DND-41 (cell line): ENCODE data around the gene C5orf22.

Experiments used
- ATAC-seq: fragments of 200-7000 bp; cut with Tn5 transposase; 3 replicates; pipeline ENCODE4 v1.9.1; 2021; ENCODE audit warnings: low read depth; ENCODE audit not compliant: insufficient read depth
- DNase-seq: peaks from one replicate; pipeline ENCODE4 v3.0.0-alpha.2; 2020
- H2AFZ ChIP-seq: 2 replicates; pipeline ENCODE4 v1.6.0; 2012; ENCODE audit warnings: low read depth, low read length
- H3K27ac ChIP-seq: 2 replicates; pipeline ENCODE4 v1.5.1; 2012; ENCODE audit warnings: low read length, inconsistent platforms
- H3K27me3 ChIP-seq: fragments of 200-600 bp; sonication (generic); 2 replicates; pipeline ENCODE4 v1.6.0; 2012; ENCODE audit warnings: low read length, mild to moderate bottlenecking, inconsistent platforms; ENCODE audit not compliant: insufficient read depth, poor library complexity
- H3K36me3 ChIP-seq: 2 replicates; pipeline ENCODE4 v1.5.1; 2012; ENCODE audit warnings: low read length, inconsistent platforms; ENCODE audit not compliant: insufficient read depth
- H3K4me1 ChIP-seq: 2 replicates; pipeline ENCODE4 v1.5.1; 2012; ENCODE audit warnings: mild to moderate bottlenecking, low read length; ENCODE audit not compliant: insufficient read depth
- H3K4me2 ChIP-seq: 2 replicates; pipeline ENCODE4 v1.6.0; 2012; ENCODE audit warnings: mild to moderate bottlenecking, moderate library complexity, low read length, inconsistent platforms; ENCODE audit not compliant: insufficient read depth
- H3K4me3 ChIP-seq, 2 experiments: fragments of 200-600 bp in 1 of 2; shearing (Covaris generic) in 1 of 2; 2 replicates each; pipeline ENCODE4 v1.5.1; 2012 to 2016; ENCODE audit warnings: inconsistent platforms in 2 of 2, low read length in 2 of 2, mild to moderate bottlenecking in 2 of 2, low read depth in 1 of 2, moderate library complexity in 1 of 2
- H3K79me2 ChIP-seq: 2 replicates; pipeline ENCODE4 v1.6.0; 2012; ENCODE audit warnings: low read length, inconsistent platforms; ENCODE audit not compliant: insufficient read depth
- H3K9ac ChIP-seq: 2 replicates; pipeline ENCODE4 v1.6.0; 2012; ENCODE audit warnings: low read depth, mild to moderate bottlenecking, inconsistent platforms, low read length, moderate library complexity
- H3K9me3 ChIP-seq: 2 replicates; pipeline ENCODE4 v1.5.1; 2012; ENCODE audit warnings: low read length, moderate library complexity, mild to moderate bottlenecking, inconsistent platforms; ENCODE audit not compliant: insufficient read depth, severe bottlenecking
- H4K20me1 ChIP-seq: 2 replicates; pipeline ENCODE4 v1.6.0; 2012; ENCODE audit warnings: low read length; ENCODE audit not compliant: insufficient read depth
- CTCF ChIP-seq: IDR thresholded peaks from 2 replicates; pipeline ENCODE4 v1.5.1; 2012; ENCODE audit warnings: borderline replicate concordance, low read length, moderate library complexity, mild to moderate bottlenecking; ENCODE audit not compliant: poor library complexity, severe bottlenecking; ENCODE audit errors: extremely low read depth
- EZH2 ChIP-seq: IDR thresholded peaks from 3 replicates; pipeline ENCODE4 v1.6.1; 2012; ENCODE audit warnings: borderline replicate concordance, low read depth, mild to moderate bottlenecking, moderate library complexity, low read length, inconsistent platforms; ENCODE audit not compliant: severe bottlenecking

C5orf22 gene

GRCh38 chr5:31585895-31586270 is 53.8 kb downstream of the C5orf22 start:
- H3K9me3 ChIP-seq = no peaks in the 10 kb centered on the region
- no peaks in the 10 kb centered on the region for H3K36me3 ChIP-seq
- TF ChIP-seq CTCF = no peak
- no peak for TF ChIP-seq EZH2
- H3K27me3 ChIP-seq = peaks cover 3% of the 10 kb centered on the region
- ATAC-seq = no peak
- no peaks in the 10 kb centered on the region for H4K20me1 ChIP-seq
- H3K4me1 ChIP-seq = no peaks in the 10 kb centered on the region
- DNase-seq = no peak
- no peak overlapping the region for H3K27ac ChIP-seq
- H3K4me3 ChIP-seq = no peak overlapping the region
- H3K9ac ChIP-seq = no peak overlapping the region
- no peaks in the 10 kb centered on the region for H3K79me2 ChIP-seq
- H3K4me2 ChIP-seq = no peak overlapping the region
- H2AFZ ChIP-seq = no peak overlapping the region

GRCh38 chr5:31587546-31587945 is 55.4 kb downstream of the C5orf22 start:
- H3K4me1 ChIP-seq = no peaks in the 10 kb centered on the region
- no peak for TF ChIP-seq EZH2
- no peak for TF ChIP-seq CTCF
- no peaks in the 10 kb centered on the region for H3K9me3 ChIP-seq
- no peaks in the 10 kb centered on the region for H3K27me3 ChIP-seq
- ATAC-seq (no peak), DNase-seq (no peak)
- H2AFZ ChIP-seq = no peak overlapping the region
- no peaks in the 10 kb centered on the region for H4K20me1 ChIP-seq
- H3K79me2 ChIP-seq = no peaks in the 10 kb centered on the region
- no peaks in the 10 kb centered on the region for H3K36me3 ChIP-seq
- H3K4me3 ChIP-seq = no peak overlapping the region
- H3K9ac ChIP-seq = no peak overlapping the region
- H3K4me2 ChIP-seq = no peak overlapping the region
- no peak overlapping the region for H3K27ac ChIP-seq

- TF ChIP-seq EZH2 (no peak), CTCF (no peak)
These were observed 61.6 kb downstream of the C5orf22 start for GRCh38 chr5:31593665-31594064.

GRCh38 chr5:31596354-31596753 is 64.3 kb downstream of the C5orf22 start:
- no peak overlapping the region for H3K9ac ChIP-seq
- no peaks in the 10 kb centered on the region for H3K36me3 ChIP-seq
- no peak overlapping the region for H3K4me3 ChIP-seq
- H3K79me2 ChIP-seq = no peaks in the 10 kb centered on the region
- no peak overlapping the region for H3K4me2 ChIP-seq
- peaks cover 8% of the 10 kb centered on the region for H3K27me3 ChIP-seq
- no peak overlapping the region for H2AFZ ChIP-seq
- no peaks in the 10 kb centered on the region for H4K20me1 ChIP-seq
- H3K9me3 ChIP-seq = no peaks in the 10 kb centered on the region
- ATAC-seq (no peak), DNase-seq (no peak)
- H3K4me1 ChIP-seq = no peaks in the 10 kb centered on the region
- H3K27ac ChIP-seq = no peak overlapping the region
- TF ChIP-seq CTCF (no peak), EZH2 (no peak)

More at GRCh38 chr5:31593665-31594064, 61.6 kb downstream of the C5orf22 start:
- Histone ChIP-seq H4K20me1 (no peaks in the 10 kb centered on the region), H3K9me3 (no peaks in the 10 kb centered on the region), H3K4me2 (no peak overlapping the region), H3K27ac (no peak overlapping the region), H3K4me1 (no peaks in the 10 kb centered on the region), H3K36me3 (no peaks in the 10 kb centered on the region), H3K4me3 (no peak overlapping the region), H3K9ac (no peak overlapping the region), H3K79me2 (no peaks in the 10 kb centered on the region), H2AFZ (no peak overlapping the region), H3K27me3 (peaks cover 8% of the 10 kb centered on the region)
- ATAC-seq = no peak
- no peak for DNase-seq
